HEK293 (cell line): ENCODE data around the gene TAOK3.

ENCODE experiments used
- ZBTB20 ChIP-seq: fragments of 450-650 bp; formaldehyde crosslinking; IDR thresholded peaks from 2 replicates; pipeline ENCODE4 v1.5.1; 2016; ENCODE audit warnings: missing biosample characterization, missing genetic modification characterization
- ZNF132 ChIP-seq: fragments of 450-650 bp; formaldehyde crosslinking; IDR thresholded peaks from 2 replicates; pipeline ENCODE4 v1.5.1; 2017; ENCODE audit warnings: missing biosample characterization, missing genetic modification characterization, borderline replicate concordance
- ZNF138 ChIP-seq: fragments of 450-650 bp; formaldehyde crosslinking; IDR thresholded peaks from 2 replicates; pipeline ENCODE4 v1.5.1; 2016; ENCODE audit warnings: missing biosample characterization, missing genetic modification characterization, borderline replicate concordance
- ZNF184 ChIP-seq: fragments of 450-650 bp; IDR thresholded peaks from 2 replicates; pipeline ENCODE4 v1.5.1; 2018; ENCODE audit warnings: missing biosample characterization, mild to moderate bottlenecking, missing genetic modification characterization
- ZNF658 ChIP-seq: fragments of 450-650 bp; formaldehyde crosslinking; IDR thresholded peaks from 2 replicates; pipeline ENCODE4; 2016; ENCODE audit warnings: missing biosample characterization, missing genetic modification characterization
- TF ChIP-seq, protein P1 (sequence below): fragments of 450-650 bp; formaldehyde crosslinking; IDR thresholded peaks from 2 replicates; pipeline ENCODE4 v1.5.1; 2017; ENCODE audit warnings: missing biosample characterization, missing genetic modification characterization
- TF ChIP-seq, protein P2 (sequence below): fragments of 450-650 bp; formaldehyde crosslinking; IDR thresholded peaks from 2 replicates; pipeline ENCODE4 v1.5.1; 2016; ENCODE audit warnings: missing biosample characterization, missing genetic modification characterization
- TF ChIP-seq, protein P3 (sequence below): fragments of 450-650 bp; formaldehyde crosslinking; IDR thresholded peaks from 2 replicates; pipeline ENCODE4 v1.5.1; 2016; ENCODE audit warnings: missing biosample characterization, missing genetic modification characterization, low read depth
- TF ChIP-seq, protein P4 (sequence below): fragments of 450-650 bp; formaldehyde crosslinking; IDR thresholded peaks from 2 replicates; pipeline ENCODE4 v1.5.1; 2016; ENCODE audit warnings: missing biosample characterization, missing genetic modification characterization

DNA sequence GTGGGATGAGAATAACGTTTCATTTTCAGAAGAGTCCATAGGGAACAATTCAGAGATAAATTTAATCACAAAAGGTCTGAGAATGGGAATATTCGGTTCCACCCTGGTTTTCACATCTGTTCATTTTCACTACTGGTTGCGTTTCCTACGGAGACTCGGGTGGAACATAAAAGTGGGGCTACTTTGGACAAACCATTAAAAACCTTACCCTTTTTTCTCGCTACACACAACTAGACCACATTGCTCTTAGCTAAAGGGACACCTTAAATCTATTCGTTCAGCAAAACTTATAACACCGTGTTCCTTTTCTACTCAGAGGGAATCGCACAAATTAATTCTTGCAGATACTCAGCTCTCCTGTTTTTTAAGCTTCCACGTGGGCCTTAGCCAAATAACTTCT is 2.6 kb upstream of the TAOK3 start:
- TF ChIP-seq, protein P1, sequence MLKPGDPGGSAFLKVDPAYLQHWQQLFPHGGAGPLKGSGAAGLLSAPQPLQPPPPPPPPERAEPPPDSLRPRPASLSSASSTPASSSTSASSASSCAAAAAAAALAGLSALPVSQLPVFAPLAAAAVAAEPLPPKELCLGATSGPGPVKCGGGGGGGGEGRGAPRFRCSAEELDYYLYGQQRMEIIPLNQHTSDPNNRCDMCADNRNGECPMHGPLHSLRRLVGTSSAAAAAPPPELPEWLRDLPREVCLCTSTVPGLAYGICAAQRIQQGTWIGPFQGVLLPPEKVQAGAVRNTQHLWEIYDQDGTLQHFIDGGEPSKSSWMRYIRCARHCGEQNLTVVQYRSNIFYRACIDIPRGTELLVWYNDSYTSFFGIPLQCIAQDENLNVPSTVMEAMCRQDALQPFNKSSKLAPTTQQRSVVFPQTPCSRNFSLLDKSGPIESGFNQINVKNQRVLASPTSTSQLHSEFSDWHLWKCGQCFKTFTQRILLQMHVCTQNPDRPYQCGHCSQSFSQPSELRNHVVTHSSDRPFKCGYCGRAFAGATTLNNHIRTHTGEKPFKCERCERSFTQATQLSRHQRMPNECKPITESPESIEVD (tag by site-specific recombination), result no peak
- TF ChIP-seq, protein P2, sequence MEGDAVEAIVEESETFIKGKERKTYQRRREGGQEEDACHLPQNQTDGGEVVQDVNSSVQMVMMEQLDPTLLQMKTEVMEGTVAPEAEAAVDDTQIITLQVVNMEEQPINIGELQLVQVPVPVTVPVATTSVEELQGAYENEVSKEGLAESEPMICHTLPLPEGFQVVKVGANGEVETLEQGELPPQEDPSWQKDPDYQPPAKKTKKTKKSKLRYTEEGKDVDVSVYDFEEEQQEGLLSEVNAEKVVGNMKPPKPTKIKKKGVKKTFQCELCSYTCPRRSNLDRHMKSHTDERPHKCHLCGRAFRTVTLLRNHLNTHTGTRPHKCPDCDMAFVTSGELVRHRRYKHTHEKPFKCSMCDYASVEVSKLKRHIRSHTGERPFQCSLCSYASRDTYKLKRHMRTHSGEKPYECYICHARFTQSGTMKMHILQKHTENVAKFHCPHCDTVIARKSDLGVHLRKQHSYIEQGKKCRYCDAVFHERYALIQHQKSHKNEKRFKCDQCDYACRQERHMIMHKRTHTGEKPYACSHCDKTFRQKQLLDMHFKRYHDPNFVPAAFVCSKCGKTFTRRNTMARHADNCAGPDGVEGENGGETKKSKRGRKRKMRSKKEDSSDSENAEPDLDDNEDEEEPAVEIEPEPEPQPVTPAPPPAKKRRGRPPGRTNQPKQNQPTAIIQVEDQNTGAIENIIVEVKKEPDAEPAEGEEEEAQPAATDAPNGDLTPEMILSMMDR (tag by site-specific recombination), result no peak
- TF ChIP-seq, protein P3, sequence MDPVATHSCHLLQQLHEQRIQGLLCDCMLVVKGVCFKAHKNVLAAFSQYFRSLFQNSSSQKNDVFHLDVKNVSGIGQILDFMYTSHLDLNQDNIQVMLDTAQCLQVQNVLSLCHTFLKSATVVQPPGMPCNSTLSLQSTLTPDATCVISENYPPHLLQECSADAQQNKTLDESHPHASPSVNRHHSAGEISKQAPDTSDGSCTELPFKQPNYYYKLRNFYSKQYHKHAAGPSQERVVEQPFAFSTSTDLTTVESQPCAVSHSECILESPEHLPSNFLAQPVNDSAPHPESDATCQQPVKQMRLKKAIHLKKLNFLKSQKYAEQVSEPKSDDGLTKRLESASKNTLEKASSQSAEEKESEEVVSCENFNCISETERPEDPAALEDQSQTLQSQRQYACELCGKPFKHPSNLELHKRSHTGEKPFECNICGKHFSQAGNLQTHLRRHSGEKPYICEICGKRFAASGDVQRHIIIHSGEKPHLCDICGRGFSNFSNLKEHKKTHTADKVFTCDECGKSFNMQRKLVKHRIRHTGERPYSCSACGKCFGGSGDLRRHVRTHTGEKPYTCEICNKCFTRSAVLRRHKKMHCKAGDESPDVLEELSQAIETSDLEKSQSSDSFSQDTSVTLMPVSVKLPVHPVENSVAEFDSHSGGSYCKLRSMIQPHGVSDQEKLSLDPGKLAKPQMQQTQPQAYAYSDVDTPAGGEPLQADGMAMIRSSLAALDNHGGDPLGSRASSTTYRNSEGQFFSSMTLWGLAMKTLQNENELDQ (tag by site-specific recombination), result no peak
- no peak for TF ChIP-seq ZNF184 (tag by site-specific recombination)
- no peak for TF ChIP-seq ZNF132
- no peak for TF ChIP-seq ZNF658 (tag by site-specific recombination)
- no peak for TF ChIP-seq ZNF138 (tag by site-specific recombination)
- TF ChIP-seq, protein P4, sequence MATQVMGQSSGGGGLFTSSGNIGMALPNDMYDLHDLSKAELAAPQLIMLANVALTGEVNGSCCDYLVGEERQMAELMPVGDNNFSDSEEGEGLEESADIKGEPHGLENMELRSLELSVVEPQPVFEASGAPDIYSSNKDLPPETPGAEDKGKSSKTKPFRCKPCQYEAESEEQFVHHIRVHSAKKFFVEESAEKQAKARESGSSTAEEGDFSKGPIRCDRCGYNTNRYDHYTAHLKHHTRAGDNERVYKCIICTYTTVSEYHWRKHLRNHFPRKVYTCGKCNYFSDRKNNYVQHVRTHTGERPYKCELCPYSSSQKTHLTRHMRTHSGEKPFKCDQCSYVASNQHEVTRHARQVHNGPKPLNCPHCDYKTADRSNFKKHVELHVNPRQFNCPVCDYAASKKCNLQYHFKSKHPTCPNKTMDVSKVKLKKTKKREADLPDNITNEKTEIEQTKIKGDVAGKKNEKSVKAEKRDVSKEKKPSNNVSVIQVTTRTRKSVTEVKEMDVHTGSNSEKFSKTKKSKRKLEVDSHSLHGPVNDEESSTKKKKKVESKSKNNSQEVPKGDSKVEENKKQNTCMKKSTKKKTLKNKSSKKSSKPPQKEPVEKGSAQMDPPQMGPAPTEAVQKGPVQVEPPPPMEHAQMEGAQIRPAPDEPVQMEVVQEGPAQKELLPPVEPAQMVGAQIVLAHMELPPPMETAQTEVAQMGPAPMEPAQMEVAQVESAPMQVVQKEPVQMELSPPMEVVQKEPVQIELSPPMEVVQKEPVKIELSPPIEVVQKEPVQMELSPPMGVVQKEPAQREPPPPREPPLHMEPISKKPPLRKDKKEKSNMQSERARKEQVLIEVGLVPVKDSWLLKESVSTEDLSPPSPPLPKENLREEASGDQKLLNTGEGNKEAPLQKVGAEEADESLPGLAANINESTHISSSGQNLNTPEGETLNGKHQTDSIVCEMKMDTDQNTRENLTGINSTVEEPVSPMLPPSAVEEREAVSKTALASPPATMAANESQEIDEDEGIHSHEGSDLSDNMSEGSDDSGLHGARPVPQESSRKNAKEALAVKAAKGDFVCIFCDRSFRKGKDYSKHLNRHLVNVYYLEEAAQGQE, result no peak
- TF ChIP-seq ZBTB20, result no peak
